ENCODE data around the gene HDAC1. TPM values are rescaled to one million over a fixed set of nuclear protein-coding genes. Genes with fewer than 3 reads are reported as not detected.
A peak's percentile ranks its signal among the peaks of the same experiment; 100 is the strongest.

HDAC1 gene
- total and polyA plus RNA-seq, 2 of the 13 experiments (the other 11 are each of a cell fraction or from before 2014, with no cell fraction given): 93.5 to 189 TPM

GRCh38 chr1:32249831-32250525, 41.9 kb upstream of the HDAC1 start (continued):
- 0 out of 2 replicates have a peak, but pooled peaks have one; percentile 46 for TF ChIP-seq CCDC6 (CRISPR knock-in tag; IDR thresholded peaks at IDR 0.05)
- peak; percentile 73; the same call in 1 of the 2 replicates for TF ChIP-seq AHDC1 (CRISPR knock-in tag; IDR thresholded peaks at IDR 0.05; ENCODE audit: borderline replicate concordance)
- TF ChIP-seq KLF6 (CRISPR knock-in tag; IDR thresholded peaks at IDR 0.05): no peak
- TF ChIP-seq ZNF580 (CRISPR knock-in tag; IDR thresholded peaks at IDR 0.05; ENCODE audit: borderline replicate concordance, low read depth): peak; percentile 86; the same call in 1 of the 2 replicates
- TF ChIP-seq SMARCE1 (IDR thresholded peaks at IDR 0.05; ENCODE audit: borderline replicate concordance): no peak
- TF ChIP-seq UBTF (CRISPR knock-in tag; IDR thresholded peaks at IDR 0.05): peak; percentile 49
- TF ChIP-seq ZNF263 (CRISPR knock-in tag; IDR thresholded peaks at IDR 0.05): 0 out of 2 replicates have a peak, but pooled peaks have one; percentile 32
- TF ChIP-seq HNF4G (IDR thresholded peaks at IDR 0.05; ENCODE audit: borderline replicate concordance, low read depth, low read length): peak; percentile 74; the same call in 1 of the 2 replicates
- peak; percentile 68; the same call in 1 of the 2 replicates for TF ChIP-seq HNF4G (CRISPR knock-in tag; IDR thresholded peaks at IDR 0.05; ENCODE audit: borderline replicate concordance, low read depth)
- 0 out of 2 replicates have a peak, but pooled peaks have one; percentile 30 for TF ChIP-seq CBFB (CRISPR knock-in tag; IDR thresholded peaks at IDR 0.05)
- peak; percentile 88 for TF ChIP-seq TARDBP (CRISPR knock-in tag; IDR thresholded peaks at IDR 0.05)
- TF ChIP-seq ZNF605 (CRISPR knock-in tag; IDR thresholded peaks at IDR 0.05): peak; percentile 69; the same call in 1 of the 2 replicates
- 0 out of 2 replicates have a peak, but pooled peaks have one; percentile 27 for TF ChIP-seq GMEB1 (CRISPR knock-in tag; IDR thresholded peaks at IDR 0.05; ENCODE audit: borderline replicate concordance)
- peak; percentile 97 for TF ChIP-seq NR2F6 (IDR thresholded peaks at IDR 0.05)
- peak; percentile 99 for TF ChIP-seq NR2F6 (CRISPR knock-in tag; IDR thresholded peaks at IDR 0.05)

All from HepG2 (cell line).